ENCODE results near the gene THOC6.
A peak's percentile ranks its signal among the peaks of the same experiment; 100 is the strongest.
"Not testable (repeated sequence)": the region's sequence is repeated elsewhere in the genome, so short reads cannot be mapped to it uniquely, and the experiment has no call there.

The THOC6 gene

GRCh38 chr16:3057181-3058138 is 33.6 kb downstream of the THOC6 start:
- no peak for DNase-seq

GRCh38 chr16:3058139-3059030 is 34.5 kb downstream of the THOC6 start:
- no peak for DNase-seq

GRCh38 chr16:3059041-3059722 is 35.3 kb downstream of the THOC6 start:
- DNase-seq, result peak; percentile 97

- DNase-seq, result no peak
These were observed 35.9 kb downstream of the THOC6 start for GRCh38 chr16:3059723-3060242.

- no peak for DNase-seq
These were observed 36.7 kb downstream of the THOC6 start for GRCh38 chr16:3060339-3061127.

- no peak for DNase-seq
These were observed 38.7 kb downstream of the THOC6 start for GRCh38 chr16:3062553-3062952.

GRCh38 chr16:3063625-3064386 is 40.0 kb downstream of the THOC6 start:
- DNase-seq, result no peak

GRCh38 chr16:3065069-3065741 is 41.4 kb downstream of the THOC6 start, which contains the start of gene IL32:
Gene IL32, plus strand, starts transcription at chr16:3065640. Its CDS starts 172 bp downstream, at chr16:3065812.
- DNase-seq, result peak; percentile 47

- DNase-seq, result no peak
These were observed 42.1 kb downstream of the THOC6 start for GRCh38 chr16:3065742-3066439.

GRCh38 chr16:3066440-3066748 is 42.6 kb downstream of the THOC6 start:
- no peak for DNase-seq

GRCh38 chr16:3068487-3068886 is 44.7 kb downstream of the THOC6 start:
- no peak for DNase-seq

- not testable (repeated sequence) for DNase-seq
These were observed 45.3 kb downstream of the THOC6 start for GRCh38 chr16:3069146-3069545.

- DNase-seq, result no peak
These were observed 46.8 kb downstream of the THOC6 start for GRCh38 chr16:3070608-3071111.

- DNase-seq, result no peak
These were observed 47.8 kb downstream of the THOC6 start for GRCh38 chr16:3071655-3072054.

- not testable (repeated sequence) for DNase-seq
These were observed 48.3 kb downstream of the THOC6 start for GRCh38 chr16:3072148-3072547.

- not testable (repeated sequence) for DNase-seq
These were observed 48.9 kb downstream of the THOC6 start for GRCh38 chr16:3072576-3073263.

- DNase-seq, result no peak
These were observed 49.6 kb downstream of the THOC6 start for GRCh38 chr16:3073448-3073847.

- DNase-seq, result no peak
These were observed 51.2 kb downstream of the THOC6 start for GRCh38 chr16:3074860-3075522.
